NB4 (cell line): ENCODE measurements around the gene CACNG7.

ENCODE experiments used
- MYC ChIP-seq: IDR thresholded peaks from 2 replicates; pipeline ENCODE4 v1.6.1; 2011; ENCODE audit warnings: low read depth, low read length
- POLR2A ChIP-seq: IDR thresholded peaks from 2 replicates; pipeline ENCODE4 v1.6.1; 2011; ENCODE audit warnings: mild to moderate bottlenecking; ENCODE audit not compliant: insufficient read length; ENCODE audit errors: extremely low read depth
- TF ChIP-seq, protein P1 (sequence below): IDR thresholded peaks from one replicate; pipeline ENCODE4 v1.5.1; 2012; ENCODE audit warnings: low read depth, low read length
- TF ChIP-seq, protein P2 (sequence below): IDR thresholded peaks from 2 replicates; pipeline ENCODE4 v1.6.1; 2011; ENCODE audit warnings: low read depth, low read length

DNA sequence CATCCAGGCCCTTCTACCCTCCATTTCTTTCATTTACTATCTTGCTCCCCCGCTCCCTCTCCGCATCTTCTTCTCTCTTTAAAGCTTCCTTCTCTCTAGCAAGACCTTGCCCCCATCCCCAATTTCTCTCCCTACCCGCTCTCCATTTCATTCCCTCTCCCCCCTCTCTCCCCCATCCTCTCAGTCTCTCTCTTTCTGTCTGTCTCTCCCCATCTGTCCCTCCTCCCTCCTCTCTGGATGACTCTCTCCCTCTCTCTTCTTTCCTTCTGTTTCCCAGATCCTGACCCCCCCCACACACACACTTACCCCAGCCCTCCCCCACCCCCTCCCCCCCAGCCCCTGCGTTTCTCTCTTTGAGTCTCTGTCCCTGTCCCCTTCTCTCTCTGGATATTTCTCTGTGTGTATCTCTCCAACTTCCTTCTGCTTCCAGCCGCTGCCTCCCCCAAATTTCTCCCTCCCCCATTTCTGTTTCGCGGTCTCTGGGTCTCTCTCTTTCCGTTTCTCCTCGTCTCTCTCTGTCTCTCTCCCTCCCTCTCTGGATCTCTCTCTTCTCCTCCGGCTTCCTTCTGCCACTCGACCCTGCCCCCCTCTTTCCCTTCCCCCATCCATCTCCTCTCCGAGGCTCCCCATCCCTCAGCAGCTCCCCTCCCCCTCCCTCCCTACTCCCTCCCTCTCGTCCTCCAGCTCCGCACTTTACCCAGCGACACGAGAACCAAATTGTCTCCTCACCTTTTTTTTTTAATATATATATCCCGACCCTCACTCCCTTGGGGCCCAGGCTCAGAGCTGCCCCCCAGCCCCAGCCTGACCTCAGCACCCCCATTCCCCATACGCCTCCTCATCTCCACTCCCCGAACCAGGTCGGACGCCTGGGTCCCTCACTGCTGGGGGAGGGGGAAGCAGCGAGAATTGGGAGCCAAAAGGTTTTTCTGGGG lies 50.0 kb downstream of the CACNG7 start:
- TF ChIP-seq, protein P1, sequence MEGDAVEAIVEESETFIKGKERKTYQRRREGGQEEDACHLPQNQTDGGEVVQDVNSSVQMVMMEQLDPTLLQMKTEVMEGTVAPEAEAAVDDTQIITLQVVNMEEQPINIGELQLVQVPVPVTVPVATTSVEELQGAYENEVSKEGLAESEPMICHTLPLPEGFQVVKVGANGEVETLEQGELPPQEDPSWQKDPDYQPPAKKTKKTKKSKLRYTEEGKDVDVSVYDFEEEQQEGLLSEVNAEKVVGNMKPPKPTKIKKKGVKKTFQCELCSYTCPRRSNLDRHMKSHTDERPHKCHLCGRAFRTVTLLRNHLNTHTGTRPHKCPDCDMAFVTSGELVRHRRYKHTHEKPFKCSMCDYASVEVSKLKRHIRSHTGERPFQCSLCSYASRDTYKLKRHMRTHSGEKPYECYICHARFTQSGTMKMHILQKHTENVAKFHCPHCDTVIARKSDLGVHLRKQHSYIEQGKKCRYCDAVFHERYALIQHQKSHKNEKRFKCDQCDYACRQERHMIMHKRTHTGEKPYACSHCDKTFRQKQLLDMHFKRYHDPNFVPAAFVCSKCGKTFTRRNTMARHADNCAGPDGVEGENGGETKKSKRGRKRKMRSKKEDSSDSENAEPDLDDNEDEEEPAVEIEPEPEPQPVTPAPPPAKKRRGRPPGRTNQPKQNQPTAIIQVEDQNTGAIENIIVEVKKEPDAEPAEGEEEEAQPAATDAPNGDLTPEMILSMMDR = no peak
- TF ChIP-seq POLR2A = no peak
- TF ChIP-seq MYC = no peak
- TF ChIP-seq, protein P2, sequence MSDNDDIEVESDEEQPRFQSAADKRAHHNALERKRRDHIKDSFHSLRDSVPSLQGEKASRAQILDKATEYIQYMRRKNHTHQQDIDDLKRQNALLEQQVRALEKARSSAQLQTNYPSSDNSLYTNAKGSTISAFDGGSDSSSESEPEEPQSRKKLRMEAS = no peak
